SIG-M5 treated with dmso at 0.1 percent for 504 hours (cell line): ENCODE results near the gene HOXC6.
A peak's percentile ranks its signal among the peaks of the same experiment; 100 is the strongest.

Experiments
- DNase-seq: peaks from one replicate; lab custom pipeline; 2025; ENCODE audit not compliant: unreplicated experiment; lab: John Stamatoyannopoulos, UW

HOXC6 gene

DNA sequence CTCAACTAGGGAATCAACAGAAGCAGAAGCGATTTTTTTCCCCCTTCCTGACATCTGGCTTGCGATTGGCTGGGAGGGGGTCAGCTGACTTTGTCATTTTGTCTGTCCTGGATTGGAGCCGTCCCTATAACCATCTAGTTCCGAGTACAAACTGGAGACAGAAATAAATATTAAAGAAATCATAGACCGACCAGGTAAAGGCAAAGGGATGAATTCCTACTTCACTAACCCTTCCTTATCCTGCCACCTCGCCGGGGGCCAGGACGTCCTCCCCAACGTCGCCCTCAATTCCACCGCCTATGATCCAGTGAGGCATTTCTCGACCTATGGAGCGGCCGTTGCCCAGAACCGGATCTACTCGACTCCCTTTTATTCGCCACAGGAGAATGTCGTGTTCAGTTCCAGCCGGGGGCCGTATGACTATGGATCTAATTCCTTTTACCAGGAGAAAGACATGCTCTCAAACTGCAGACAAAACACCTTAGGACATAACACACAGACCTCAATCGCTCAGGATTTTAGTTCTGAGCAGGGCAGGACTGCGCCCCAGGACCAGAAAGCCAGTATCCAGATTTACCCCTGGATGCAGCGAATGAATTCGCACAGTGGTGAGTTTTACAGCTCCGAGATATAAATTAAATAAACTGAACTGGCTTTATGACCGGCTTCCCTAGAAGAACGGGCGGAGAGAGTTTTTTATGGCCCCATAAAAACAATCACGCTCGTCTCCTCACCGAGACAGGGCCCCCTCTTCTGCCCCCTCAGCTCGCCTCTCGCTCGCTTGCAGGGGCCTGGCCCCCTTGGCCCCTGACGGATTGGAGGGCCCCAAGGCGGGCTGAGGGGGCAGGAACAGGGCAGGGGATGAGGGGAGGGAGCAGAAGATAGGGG, at the start of gene HOXC6:
Gene HOXC6, plus strand, starts transcription at position 127 of the 888 bp plus-strand sequence. Its CDS starts 82 bp downstream, at position 209.
- DNase-seq: no peak

DNA sequence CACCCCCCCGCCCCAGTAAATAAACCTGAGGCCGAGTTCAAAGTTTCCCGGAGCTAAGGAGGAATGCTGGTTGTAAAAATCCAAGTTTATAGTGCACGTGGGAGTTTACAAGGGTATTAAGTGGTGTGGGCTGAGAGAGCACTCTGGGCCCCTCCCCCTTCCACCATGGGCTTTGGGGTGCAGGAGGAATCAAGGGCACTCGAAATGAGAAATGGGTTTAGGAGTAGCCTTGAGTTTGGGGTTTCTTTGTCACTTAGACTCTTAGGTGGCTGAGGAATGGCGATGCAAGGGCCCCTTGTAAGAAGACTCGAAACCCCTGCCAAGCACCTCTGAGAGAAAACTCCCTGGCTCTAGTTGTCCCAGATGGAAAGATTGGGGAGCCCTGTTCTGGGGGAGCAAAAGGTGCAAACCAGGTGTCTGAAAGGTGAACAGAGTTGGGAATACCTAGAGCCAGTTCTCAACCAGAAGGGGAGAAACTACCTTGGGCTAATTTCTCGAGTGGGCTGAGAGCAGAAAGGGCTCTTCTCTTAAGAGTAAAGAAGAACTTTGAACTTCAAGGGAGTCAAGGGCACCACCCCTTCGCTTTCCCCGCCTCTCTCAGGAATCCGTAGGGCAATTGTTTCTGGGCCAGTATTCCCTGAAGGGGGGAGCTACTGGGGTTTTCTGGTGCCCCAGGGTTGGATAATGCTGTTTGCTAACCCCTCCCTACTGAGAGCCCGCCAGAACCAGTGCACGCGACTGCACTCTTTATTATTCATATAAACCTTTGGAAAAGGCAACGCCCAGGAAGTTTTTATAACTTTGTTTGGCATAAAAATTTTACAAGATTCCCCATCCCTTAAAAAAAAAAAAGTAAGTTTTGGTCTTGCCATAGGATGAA, 49.5 kb upstream of the HOXC6 start:
- DNase-seq: peak; percentile 33

DNA sequence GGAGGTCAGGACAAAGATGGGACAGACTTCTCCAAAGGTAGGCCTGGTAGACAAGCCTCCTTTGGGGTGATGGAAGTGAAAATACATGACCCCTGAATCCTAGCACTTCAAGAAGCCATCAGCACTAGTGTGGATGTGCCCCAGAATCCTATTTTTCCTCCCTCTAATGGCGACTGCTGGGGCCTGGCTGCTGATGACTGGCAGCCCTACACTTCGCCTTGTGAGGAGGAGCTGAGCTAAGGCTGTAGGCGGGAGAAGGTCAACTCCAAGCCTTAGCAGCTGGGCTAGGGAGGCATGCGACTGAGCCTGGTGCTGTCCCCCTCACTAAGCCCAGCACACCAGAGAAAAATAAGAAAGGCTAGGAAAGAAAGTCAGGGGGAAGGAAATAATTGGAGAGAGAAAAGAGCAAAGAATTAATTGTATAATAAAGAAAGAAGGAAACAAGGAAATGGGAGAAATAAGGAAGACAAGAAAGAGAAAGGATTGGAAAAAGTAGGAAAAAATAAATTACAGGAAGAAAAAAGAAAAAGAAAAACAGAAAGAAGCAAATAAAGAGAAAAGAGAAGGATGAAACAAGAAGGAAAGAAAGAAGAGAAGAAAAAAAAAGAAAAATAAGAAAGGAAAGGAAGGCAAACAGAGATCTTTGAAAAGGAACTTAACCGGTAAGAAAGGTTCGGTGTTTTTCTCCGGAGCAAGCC, 48.0 kb upstream of the HOXC6 start:
- DNase-seq: no peak

DNA sequence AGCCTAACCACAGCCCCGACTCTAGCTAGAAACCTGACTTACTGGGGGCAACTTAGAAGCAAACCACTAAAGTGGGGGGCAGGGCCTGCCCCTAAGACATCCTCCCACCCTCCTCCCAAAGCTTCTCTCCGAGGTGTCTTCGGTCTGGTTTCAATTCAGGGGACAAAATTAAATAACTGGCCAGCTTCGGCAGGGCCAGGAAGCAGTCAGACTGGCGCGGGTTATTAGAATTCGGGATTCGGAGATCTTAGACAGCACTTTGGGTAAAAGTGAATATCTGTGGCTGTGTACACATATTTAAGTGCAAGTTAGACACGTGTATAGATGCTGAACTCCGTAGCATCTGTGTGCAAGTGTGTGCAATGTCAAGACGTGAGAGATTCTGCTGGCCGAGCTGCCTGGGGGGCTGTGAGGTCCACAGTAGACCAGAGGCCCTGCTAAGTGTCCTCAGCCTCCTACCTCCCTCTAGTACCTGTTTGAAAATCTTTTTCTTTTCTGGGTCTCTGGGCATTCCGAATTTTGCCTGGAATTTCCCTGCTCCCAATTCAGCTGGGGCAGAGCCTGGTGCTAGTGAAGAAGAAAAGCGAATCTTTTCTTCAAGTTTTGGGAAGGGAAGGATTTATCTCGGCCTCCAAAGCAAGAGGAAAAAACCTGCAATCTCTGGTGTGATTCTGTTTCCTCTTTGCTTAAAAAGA, 47.3 kb upstream of the HOXC6 start:
- no peak for DNase-seq

DNA sequence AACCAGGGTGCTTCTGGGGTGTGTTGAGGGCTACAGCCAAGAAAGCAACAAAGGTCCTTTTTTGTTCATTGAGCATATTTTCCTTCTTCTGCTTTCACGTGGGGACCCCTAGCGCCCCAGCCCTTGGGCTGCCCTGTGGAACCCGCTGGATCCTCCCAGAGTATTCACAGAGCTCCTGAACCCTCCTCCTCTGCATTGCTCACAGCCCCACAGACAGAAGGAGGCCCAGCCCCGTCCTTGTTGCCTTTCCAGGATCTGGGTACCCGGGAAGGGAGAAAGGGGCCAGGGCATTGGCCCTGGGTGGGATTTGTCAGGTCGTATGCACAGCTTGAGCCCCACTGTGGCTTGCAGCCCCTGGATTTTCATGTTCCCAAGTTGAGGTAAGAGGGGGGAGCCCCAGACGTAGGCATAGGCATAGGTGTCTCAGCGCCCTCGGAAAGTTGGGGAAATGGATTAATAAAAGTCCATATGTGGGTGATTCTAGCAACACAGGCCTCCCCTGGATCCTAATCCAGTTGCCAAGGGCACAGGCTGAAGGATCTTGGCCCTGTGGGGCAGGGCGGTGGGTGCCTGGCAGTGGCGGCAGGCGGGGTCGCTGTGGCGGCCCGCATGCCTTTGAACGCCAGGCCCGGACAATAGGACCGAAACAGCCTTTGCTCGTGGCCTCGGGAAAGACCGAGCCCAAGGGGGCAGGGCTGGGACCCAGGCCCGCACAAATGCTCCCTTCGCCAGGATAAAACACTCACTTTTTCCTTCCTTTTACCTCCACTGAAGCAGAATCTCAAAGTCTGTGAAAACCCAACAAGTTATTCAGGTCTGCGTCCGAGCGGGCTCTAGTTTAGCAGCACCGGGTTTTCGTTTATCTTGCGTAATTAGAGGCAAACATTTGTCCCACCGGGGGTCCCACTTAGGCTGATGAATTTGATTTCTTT, 46.3 kb upstream of the HOXC6 start:
- DNase-seq: no peak

DNA sequence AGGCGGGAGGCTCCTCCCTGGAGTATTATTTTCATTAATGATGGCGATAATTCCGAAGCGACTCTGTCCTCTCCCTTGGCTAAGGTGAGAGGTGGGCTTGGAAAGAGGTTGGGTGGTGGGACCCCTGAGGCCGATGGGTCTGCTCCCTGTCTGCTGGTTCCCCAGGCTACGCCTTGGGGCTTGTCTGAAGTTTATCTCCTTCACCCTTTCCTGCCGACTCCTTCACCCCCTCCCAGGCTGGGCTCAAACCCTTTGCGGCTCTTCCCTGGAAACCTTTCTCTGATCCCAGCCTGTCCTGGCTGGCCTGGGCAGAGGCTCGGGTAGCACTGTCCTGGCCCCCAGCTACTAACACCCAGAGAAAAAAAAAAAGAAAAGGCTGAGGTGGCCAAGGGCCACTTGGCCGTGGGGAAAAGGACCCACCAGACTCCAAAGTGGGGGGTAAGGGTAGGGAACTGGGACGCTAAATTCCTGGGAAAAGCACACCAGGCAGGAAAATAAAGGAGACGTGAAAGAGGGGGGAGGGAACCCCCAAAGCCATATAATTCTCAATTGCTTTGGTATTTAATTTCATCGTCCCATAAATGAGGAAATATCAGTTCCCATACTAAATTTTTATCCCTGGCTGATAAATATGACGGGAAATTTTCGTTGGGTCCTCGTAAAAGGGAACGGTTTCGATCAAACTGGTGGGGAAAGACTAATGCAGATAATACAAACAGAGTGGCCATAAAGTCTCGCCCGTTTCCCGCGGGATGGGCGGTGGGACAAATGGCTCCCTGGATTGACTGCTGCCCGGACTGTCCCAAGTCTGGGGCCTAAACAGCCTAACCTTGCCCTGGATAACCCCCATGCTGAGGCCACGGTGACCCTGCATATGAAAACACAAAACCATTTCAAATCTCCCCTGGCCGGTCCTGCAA, 45.3 kb upstream of the HOXC6 start:
- DNase-seq: no peak

DNA sequence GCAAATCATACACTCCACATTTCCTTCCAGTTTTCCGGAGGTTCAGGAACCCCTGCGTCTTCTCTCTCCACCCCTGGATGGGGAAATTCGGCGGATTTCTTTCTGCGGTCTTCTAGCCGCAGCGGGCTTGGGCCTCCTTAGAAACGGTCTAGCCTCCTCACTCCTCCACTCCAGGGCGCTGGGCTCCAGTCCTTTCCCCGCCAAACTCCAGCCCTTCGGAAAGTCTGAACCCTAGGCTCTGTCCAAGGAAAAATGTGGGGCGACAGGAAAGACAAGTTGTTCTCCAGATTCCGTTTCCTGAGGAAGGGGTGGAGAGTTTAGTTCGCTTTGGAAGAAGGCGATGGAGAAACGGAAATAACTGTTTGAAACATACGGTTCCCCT, 44.7 kb upstream of the HOXC6 start:
- DNase-seq: no peak

DNA sequence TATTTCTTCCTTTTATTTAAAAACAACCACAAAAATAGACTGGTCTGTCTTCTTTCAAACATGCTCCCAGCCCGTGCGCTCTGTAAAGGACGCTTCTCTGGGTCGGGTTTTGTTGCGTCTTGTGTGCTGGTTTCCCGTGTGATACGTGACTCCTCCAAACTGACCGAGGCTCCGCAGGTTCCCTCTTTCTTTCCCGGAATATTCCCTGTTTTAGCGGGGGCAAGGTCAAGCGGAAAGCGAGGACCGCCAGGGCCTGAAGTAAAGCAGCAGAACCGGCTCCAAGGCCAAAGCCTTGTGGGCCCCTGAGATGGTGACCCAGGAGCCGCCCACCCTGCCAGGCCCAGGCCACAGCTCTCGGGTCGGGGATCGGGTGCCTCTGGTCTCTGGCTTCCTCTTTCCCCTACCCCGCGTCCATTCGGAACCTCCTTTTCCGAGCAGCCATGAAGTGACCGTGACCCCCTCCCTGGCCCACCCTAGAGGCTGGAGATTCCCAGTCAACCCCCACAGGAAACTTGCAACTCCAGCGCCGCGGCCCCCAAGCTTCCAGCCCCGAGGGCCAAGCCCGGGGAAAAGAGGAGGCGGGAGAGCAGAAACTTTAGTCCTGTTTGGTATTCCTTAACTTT, 44.2 kb upstream of the HOXC6 start:
- no peak for DNase-seq

DNA sequence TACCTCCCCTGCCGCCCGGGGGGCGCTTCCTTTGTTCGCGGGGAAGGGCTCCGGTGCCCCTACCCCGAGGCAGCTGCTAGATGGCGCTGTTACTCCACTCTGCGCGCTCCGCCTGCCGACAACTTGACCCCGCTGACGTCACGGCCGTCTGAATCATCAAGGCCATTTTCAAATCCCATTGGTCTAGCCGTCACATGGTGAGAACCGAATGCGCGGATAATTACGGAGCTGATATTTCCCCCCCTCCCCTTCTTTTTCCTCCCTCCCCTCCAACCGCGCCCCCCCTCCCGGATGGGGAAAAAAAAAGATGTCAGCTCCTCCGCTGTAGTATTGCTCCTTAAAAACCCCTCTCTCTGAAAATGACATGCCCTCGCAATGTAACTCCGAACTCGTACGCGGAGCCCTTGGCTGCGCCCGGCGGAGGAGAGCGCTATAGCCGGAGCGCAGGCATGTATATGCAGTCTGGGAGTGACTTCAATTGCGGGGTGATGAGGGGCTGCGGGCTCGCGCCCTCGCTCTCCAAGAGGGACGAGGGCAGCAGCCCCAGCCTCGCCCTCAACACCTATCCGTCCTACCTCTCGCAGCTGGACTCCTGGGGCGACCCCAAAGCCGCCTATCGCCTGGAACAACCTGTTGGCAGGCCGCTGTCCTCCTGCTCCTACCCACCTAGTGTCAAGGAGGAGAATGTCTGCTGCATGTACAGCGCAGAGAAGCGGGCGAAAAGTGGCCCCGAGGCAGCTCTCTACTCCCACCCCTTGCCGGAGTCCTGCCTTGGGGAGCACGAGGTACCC, 43.1 kb upstream of the HOXC6 start, which contains the start of gene HOXC10:
Gene HOXC10, plus strand, starts transcription at position 246 of the 791 bp plus-strand sequence. Its CDS starts 114 bp downstream, at position 360.
- DNase-seq: peak; percentile 77

DNA sequence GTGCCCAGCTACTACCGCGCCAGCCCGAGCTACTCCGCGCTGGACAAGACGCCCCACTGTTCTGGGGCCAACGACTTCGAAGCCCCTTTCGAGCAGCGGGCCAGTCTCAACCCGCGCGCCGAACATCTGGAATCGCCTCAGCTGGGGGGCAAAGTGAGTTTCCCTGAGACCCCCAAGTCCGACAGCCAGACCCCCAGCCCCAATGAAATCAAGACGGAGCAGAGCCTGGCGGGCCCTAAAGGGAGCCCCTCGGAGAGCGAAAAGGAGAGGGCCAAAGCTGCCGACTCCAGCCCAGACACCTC, 42.6 kb upstream of the HOXC6 start:
- no peak for DNase-seq

DNA sequence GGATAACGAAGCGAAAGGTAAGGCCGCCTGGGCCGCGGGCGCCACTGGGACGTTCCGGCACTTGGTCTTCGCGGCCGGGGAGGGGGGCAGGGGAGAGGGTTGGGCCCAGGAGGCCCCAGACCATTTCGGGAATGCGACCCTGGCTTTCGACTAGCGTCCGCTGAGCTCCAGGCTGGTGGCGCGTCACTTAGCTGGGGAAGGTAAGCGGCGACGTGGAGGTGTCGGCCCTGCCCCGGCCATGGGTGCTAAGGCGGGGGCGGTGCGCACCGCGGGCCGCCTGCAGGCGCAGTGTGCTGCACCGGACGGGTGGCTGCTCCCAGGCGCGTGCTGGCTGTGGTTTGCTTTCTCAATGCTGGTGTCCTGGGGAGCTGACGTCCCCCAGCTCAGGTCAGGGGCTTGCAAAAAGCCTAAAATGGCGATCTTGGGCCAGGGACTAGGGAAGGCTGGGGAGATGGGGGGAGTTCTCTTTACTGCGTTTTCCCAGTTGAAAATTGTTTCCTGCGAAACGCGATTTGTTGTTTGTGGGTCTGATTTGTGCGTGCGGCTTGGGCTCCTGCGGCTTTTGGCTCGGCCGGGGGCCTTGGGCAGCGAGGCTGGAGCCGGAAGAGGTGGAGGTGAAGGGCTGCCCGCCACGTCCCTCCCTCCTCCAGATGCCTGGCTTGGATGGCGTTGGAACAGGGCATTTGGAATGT, 42.1 kb upstream of the HOXC6 start:
- DNase-seq: no peak

DNA sequence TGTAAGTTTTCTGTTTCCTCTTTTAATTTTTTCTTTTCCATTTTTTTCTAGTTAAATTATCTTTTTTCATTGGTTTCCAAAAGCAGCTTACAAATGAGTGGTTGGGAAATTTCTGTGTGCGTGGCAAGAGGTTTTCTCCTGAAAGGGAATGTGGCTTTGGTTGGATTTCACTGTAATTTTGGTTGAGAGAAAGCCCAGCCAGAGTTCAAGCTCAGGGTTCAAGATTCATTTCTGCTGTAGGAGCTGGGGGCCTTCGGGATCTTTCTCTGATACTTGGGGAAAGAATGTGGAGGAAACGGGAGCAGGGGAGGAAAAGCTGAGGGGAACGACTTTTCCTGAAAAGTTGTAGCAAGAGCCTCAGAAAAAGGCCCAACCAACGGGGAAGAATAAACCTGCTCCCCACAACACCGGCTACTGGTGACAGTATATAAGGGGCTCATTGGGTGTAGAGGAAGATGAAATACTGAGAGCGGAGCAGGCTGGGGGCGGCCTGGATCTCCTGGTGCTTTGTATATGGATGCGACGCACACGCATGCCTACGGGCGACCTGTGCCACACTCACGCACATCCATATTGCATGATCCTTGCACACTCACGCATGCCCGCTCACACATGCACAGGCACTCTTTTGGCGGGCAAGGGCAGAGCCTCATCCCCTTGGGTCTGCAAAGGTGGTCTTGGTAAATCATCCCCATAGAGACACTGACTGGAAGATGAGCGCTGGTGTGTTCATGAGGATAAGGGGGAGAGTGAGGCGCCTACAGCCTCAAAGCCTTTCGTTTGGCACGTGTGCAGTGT, 41.4 kb upstream of the HOXC6 start:
- DNase-seq: no peak

DNA sequence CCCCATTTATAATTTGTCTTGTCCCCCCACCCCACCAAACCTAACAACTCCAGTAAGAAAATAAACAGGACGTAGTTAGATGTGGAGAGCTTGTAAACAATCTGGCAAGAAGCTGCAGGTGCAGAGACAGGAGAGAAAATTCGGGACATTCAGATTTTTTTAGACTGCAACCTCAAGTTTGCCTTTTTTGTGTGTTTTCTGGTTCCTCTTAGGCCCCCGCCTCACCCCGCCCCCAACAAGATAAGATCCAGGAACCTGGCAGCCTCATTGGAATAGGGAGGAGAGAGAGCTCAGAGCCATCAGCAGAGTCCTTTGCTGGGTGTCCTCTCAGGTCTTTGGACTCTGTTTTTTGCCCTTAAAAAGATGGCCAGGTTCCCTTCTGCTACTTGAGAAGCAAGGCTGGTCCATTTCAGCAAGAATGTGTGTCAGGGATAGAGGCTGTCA, 40.4 kb upstream of the HOXC6 start:
- DNase-seq: no peak

DNA sequence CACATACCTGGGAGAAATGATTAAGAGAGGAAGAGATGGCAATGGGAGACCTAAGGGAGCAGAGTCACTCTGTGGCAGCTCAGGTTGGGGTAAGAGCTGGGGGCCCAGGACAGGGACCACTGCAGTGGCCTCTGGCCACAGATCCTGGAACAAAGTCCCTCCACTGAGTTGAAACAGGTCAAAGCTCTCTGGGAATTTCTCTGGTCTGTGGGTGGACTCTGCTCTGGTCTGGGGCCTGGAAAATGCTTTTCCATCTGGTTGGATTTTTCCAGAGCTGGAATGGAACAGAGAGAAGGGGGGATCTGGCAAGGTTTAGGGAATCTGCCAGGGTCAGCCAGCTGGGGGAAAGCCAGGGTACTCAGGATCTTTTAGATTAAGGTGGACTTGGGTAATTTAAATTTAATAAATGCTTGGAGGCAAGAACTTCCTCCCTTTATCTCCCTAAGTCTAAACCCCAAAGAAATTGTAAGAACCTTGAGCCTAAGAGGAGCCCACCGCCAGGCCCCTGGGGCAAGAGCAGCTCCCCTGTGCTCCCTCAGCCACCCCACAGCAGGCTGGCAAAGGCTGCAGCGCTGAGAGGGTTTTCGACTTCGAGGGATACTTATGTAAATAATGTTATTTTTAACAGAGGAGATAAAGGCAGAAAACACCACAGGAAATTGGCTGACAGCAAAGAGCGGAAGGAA, 39.6 kb upstream of the HOXC6 start:
- DNase-seq: no peak
